NT2/D1 (cell line): Measurements from ENCODE around the gene TBC1D4.

ENCODE experiments used
- DNase-seq: peaks from one replicate; pipeline ENCODE4 v3.0.0-alpha.2; 2011; ENCODE audit warnings: low read depth, low spot score
- H3K27me3 ChIP-seq: 2 replicates; pipeline ENCODE4 v1.6.0; 2011; ENCODE audit warnings: mild to moderate bottlenecking; ENCODE audit not compliant: insufficient read length, insufficient read depth
- H3K36me3 ChIP-seq: 2 replicates; pipeline ENCODE4 v1.6.1; 2011; ENCODE audit warnings: mild to moderate bottlenecking, low read length, mixed read lengths; ENCODE audit not compliant: insufficient read depth, insufficient read length
- H3K4me1 ChIP-seq: 2 replicates; pipeline ENCODE4 v1.5.1; 2011; ENCODE audit not compliant: insufficient read depth, insufficient read length
- H3K4me3 ChIP-seq: 2 replicates; pipeline ENCODE4 v1.5.1; 2011; ENCODE audit warnings: low read depth; ENCODE audit not compliant: insufficient read length
- H3K9ac ChIP-seq: 2 replicates; pipeline ENCODE4 v1.6.0; 2011; ENCODE audit warnings: low read depth; ENCODE audit not compliant: insufficient read length
- H3K9me3 ChIP-seq: 2 replicates; pipeline ENCODE4 v1.5.1; 2011; ENCODE audit warnings: mild to moderate bottlenecking, low read length; ENCODE audit not compliant: insufficient read depth
- SUZ12 ChIP-seq: IDR thresholded peaks from 2 replicates; pipeline ENCODE4 v1.6.1; 2011; ENCODE audit not compliant: insufficient read length, insufficient read depth; ENCODE audit errors: extremely low read depth
- YY1 ChIP-seq: IDR thresholded peaks from 2 replicates; pipeline ENCODE4 v1.6.1; 2011; ENCODE audit not compliant: insufficient read length, insufficient read depth
- ZNF274 ChIP-seq: IDR thresholded peaks from 2 replicates; pipeline ENCODE4 v1.6.1; 2011; ENCODE audit warnings: mild to moderate bottlenecking, low read depth, low read length

Gene TBC1D4, protein sequence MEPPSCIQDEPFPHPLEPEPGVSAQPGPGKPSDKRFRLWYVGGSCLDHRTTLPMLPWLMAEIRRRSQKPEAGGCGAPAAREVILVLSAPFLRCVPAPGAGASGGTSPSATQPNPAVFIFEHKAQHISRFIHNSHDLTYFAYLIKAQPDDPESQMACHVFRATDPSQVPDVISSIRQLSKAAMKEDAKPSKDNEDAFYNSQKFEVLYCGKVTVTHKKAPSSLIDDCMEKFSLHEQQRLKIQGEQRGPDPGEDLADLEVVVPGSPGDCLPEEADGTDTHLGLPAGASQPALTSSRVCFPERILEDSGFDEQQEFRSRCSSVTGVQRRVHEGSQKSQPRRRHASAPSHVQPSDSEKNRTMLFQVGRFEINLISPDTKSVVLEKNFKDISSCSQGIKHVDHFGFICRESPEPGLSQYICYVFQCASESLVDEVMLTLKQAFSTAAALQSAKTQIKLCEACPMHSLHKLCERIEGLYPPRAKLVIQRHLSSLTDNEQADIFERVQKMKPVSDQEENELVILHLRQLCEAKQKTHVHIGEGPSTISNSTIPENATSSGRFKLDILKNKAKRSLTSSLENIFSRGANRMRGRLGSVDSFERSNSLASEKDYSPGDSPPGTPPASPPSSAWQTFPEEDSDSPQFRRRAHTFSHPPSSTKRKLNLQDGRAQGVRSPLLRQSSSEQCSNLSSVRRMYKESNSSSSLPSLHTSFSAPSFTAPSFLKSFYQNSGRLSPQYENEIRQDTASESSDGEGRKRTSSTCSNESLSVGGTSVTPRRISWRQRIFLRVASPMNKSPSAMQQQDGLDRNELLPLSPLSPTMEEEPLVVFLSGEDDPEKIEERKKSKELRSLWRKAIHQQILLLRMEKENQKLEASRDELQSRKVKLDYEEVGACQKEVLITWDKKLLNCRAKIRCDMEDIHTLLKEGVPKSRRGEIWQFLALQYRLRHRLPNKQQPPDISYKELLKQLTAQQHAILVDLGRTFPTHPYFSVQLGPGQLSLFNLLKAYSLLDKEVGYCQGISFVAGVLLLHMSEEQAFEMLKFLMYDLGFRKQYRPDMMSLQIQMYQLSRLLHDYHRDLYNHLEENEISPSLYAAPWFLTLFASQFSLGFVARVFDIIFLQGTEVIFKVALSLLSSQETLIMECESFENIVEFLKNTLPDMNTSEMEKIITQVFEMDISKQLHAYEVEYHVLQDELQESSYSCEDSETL (N-terminal part only)

GRCh38 chr13:75482070-75482819, at the start of gene TBC1D4:
TBC1D4 (minus strand) TSS chr13:75482169; CDS start chr13:75481767, 402 bp downstream.
- TF ChIP-seq SUZ12 (no peak), YY1 (no peak), ZNF274 (no peak)
- Histone ChIP-seq H3K9me3 (no peaks in the 10 kb centered on the region), H3K4me1 (no peaks in the 10 kb centered on the region), H3K4me3 (peak within 1 kb of the TSS; percentile 68), H3K36me3 (no peaks in the 10 kb centered on the region), H3K27me3 (peaks cover 4% of the 10 kb centered on the region), H3K9ac (peak within 1 kb of the TSS; percentile 79)
- DNase-seq = peak; percentile 87

- H3K9ac ChIP-seq = no peak overlapping the region
- no peaks in the 10 kb centered on the region for H3K27me3 ChIP-seq
- no peaks in the 10 kb centered on the region for H3K9me3 ChIP-seq
- no peak for TF ChIP-seq ZNF274
- no peak for TF ChIP-seq SUZ12
- TF ChIP-seq YY1 = no peak
- peaks cover 44% of the 10 kb centered on the region for H3K36me3 ChIP-seq
- no peak overlapping the region for H3K4me3 ChIP-seq
- no peak for DNase-seq
- no peaks in the 10 kb centered on the region for H3K4me1 ChIP-seq
Observed at GRCh38 chr13:75530549-75530961, 48.6 kb upstream of the TBC1D4 start.

GRCh38 chr13:75521956-75522355, 40.0 kb upstream of the TBC1D4 start:
- Histone ChIP-seq H3K9me3 (peaks cover 33% of the 10 kb centered on the region; the same call in 1 of the 2 replicates), H3K4me3 (no peak overlapping the region), H3K27me3 (no peaks in the 10 kb centered on the region), H3K4me1 (no peaks in the 10 kb centered on the region), H3K9ac (no peak overlapping the region), H3K36me3 (peaks cover 13% of the 10 kb centered on the region)
- no peak for DNase-seq
- no peak for TF ChIP-seq ZNF274
- TF ChIP-seq YY1 = no peak
- no peak for TF ChIP-seq SUZ12

DNA sequence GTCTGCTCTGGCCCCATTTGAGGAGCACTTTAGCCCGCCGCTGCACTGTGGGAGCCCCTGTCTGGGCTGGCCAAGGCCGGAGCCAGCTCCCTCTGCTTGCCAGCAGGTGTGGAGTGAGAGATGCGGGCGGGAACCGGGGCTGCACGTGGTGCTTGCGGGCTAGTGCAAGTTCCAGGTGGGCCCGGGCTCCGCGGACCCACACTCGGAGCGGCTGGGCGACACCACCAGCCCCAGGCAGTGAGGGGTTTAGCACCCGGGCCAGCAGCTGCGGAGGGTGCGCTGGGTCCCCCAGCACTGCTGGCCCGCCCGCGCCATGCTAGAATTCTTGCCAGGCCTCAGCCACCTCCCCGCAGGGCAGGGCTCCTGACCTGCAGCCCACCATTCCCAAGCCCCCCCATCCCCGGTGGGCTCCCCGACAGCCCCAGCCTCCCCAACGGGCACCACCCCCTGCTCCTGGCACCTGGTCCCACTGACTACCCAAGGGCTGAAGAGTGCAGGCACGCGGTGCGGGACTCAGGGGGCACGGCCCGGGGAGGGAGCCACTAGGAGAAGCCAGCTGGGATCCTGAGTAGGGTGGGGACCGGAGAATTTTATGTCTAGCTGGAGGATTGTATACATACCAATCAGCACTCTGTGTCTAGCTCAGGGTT, 36.6 kb upstream of the TBC1D4 start:
- no peaks in the 10 kb centered on the region for H3K36me3 ChIP-seq
- no peak for DNase-seq
- H3K27me3 ChIP-seq = no peaks in the 10 kb centered on the region
- peaks cover 33% of the 10 kb centered on the region; the same call in 1 of the 2 replicates for H3K9me3 ChIP-seq
- TF ChIP-seq YY1 = no peak
- no peak for TF ChIP-seq ZNF274
- no peak for TF ChIP-seq SUZ12
- H3K4me3 ChIP-seq = no peak overlapping the region
- no peak overlapping the region for H3K9ac ChIP-seq
- H3K4me1 ChIP-seq = no peaks in the 10 kb centered on the region

GRCh38 chr13:75514080-75514995, 32.4 kb upstream of the TBC1D4 start:
- TF ChIP-seq YY1 = no peak
- no peak for TF ChIP-seq SUZ12
- TF ChIP-seq ZNF274 = no peak
- H3K27me3 ChIP-seq = no peaks in the 10 kb centered on the region
- H3K36me3 ChIP-seq = no peaks in the 10 kb centered on the region
- no peak overlapping the region for H3K9ac ChIP-seq
- no peaks in the 10 kb centered on the region for H3K4me1 ChIP-seq
- peaks cover 13% of the 10 kb centered on the region; the same call in 1 of the 2 replicates for H3K9me3 ChIP-seq
- no peak overlapping the region for H3K4me3 ChIP-seq
- DNase-seq = no peak

DNA sequence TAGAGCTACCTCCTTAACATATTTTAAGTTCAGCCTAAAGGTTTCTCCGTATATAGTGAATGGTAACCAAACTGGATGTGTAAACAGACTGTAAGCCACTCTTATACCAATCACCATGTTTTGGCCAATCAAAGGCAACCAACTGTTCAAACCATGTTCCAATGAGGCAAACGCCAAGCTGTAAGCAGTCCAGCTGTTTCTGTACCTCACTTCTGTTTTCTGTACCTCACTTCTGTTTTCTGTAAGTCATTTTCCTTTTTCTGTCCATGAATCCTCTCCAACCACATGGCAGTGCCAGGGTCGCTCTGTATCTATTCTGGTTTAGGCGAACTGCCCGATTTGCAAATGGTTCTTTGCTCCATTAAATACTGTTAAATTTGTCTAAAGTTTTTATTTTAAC, 31.3 kb upstream of the TBC1D4 start:
- no peak overlapping the region for H3K9ac ChIP-seq
- TF ChIP-seq SUZ12 (no peak), ZNF274 (no peak)
- peaks cover 5% of the 10 kb centered on the region; the same call in 1 of the 2 replicates for H3K9me3 ChIP-seq
- no peaks in the 10 kb centered on the region for H3K4me1 ChIP-seq
- no peak for DNase-seq
- no peaks in the 10 kb centered on the region for H3K36me3 ChIP-seq
- no peaks in the 10 kb centered on the region for H3K27me3 ChIP-seq
- no peak overlapping the region for H3K4me3 ChIP-seq
